Peyer's patch (tissue), 4 donors: Measurements from ENCODE around the gene MLPH. TPM values are rescaled to one million over a fixed set of nuclear protein-coding genes. Genes with fewer than 3 reads are reported as not detected.

Experiments used
- DNase-seq, 3 donors: peaks; one replicate each; pipeline ENCODE4 v3.0.0-alpha.2; 2017 to 2019
- H3K27ac ChIP-seq, 4 donors: fragments of 200-600 bp; sonication (generic); one replicate each; pipeline ENCODE4 v1.5.1; 2016 to 2019
- H3K27me3 ChIP-seq, 2 donors: fragments of 200-600 bp; sonication (generic); one replicate each; pipeline ENCODE4 v1.5.1; 2019
- H3K36me3 ChIP-seq, 3 donors: fragments of 200-600 bp; sonication (generic); one replicate each; pipeline ENCODE4 v1.5.1; 2016 to 2019
- H3K4me1 ChIP-seq, 4 donors: fragments of 200-600 bp; sonication (generic); one replicate each; pipeline ENCODE4 v1.5.1; 2016 to 2019
- H3K4me3 ChIP-seq, 4 donors: fragments of 200-600 bp; sonication (generic); 1 replicate in 3 of 4; 2 replicates in 1 of 4; pipeline ENCODE4 v1.5.1; 2016 to 2019; ENCODE audit warnings: mild to moderate bottlenecking in 1 of 4
- H3K9me3 ChIP-seq, 4 donors: fragments of 200-600 bp; sonication (generic); one replicate each; pipeline ENCODE4 v1.5.1; 2016 to 2019; ENCODE audit warnings: mild to moderate bottlenecking in 1 of 4
- POLR2A ChIP-seq, 2 donors: fragments of 450-650 bp; IDR thresholded peaks; one replicate each; pipeline ENCODE4 v1.5.1; 2017; ENCODE audit warnings: antibody characterized with exemption in 2 of 2, mild to moderate bottlenecking in 2 of 2, moderate library complexity in 2 of 2
- total RNA-seq, 4 donors: library from RNA; depleted of rRNA; stranded (reverse); fragments of >200 nt; gene quantifications; one replicate each; pipeline ENCODE4 v1.1.0, GENCODE V29; 2016
- TF ChIP-seq, protein P1 (sequence below), 6 experiments: fragments of 450-650 bp in 4 of 6; fragments of 200-600 bp in 2 of 6; sonication (generic) in 1 of 6; IDR thresholded peaks; one replicate each; pipeline ENCODE4 v1.5.1; 2017 to 2019; ENCODE audit warnings: antibody characterized with exemption in 6 of 6, mild to moderate bottlenecking in 3 of 6, moderate library complexity in 1 of 6

The MLPH gene
- total RNA-seq, 4 donors from 2014 or later: 82.5 to 195 (median 116) TPM

- peak in 2 of 3 donors; percentile 88 to 89 for DNase-seq
- H3K9me3 ChIP-seq: no peaks in the 10 kb centered on the region
- no peaks in the 10 kb centered on the region for H3K27me3 ChIP-seq
- H3K4me1 ChIP-seq: peaks cover 0 to 14% (median 0%) of the 10 kb centered on the region in 4 donors
- no peaks in the 10 kb centered on the region for H3K36me3 ChIP-seq
- H3K27ac ChIP-seq: peak within 1 kb of the TSS in 3 of 4 donors; percentile 53 to 92 (median 80)
- TF ChIP-seq, protein P1, sequence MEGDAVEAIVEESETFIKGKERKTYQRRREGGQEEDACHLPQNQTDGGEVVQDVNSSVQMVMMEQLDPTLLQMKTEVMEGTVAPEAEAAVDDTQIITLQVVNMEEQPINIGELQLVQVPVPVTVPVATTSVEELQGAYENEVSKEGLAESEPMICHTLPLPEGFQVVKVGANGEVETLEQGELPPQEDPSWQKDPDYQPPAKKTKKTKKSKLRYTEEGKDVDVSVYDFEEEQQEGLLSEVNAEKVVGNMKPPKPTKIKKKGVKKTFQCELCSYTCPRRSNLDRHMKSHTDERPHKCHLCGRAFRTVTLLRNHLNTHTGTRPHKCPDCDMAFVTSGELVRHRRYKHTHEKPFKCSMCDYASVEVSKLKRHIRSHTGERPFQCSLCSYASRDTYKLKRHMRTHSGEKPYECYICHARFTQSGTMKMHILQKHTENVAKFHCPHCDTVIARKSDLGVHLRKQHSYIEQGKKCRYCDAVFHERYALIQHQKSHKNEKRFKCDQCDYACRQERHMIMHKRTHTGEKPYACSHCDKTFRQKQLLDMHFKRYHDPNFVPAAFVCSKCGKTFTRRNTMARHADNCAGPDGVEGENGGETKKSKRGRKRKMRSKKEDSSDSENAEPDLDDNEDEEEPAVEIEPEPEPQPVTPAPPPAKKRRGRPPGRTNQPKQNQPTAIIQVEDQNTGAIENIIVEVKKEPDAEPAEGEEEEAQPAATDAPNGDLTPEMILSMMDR (IDR thresholded peaks at IDR 0.05): no peak
- peak; percentile 48 to 65 for TF ChIP-seq POLR2A (IDR thresholded peaks at IDR 0.05)
- H3K4me3 ChIP-seq: peak within 1 kb of the TSS in 3 of 4 donors; percentile 7 to 60 (median 48)
These were observed 103.5 kb downstream of the MLPH start, which contains the start of gene RAB17 for GRCh38 chr2:237590272-237591140. Gene RAB17, minus strand, starts transcription at chr2:237590734. Its CDS starts 4,580 bp downstream, at chr2:237586154.

GRCh38 chr2:237591141-237591881 lies 104.3 kb downstream of the MLPH start:
- peak in 1 of 3 donors; percentile 85 for DNase-seq
- H3K4me1 ChIP-seq: peaks cover 0 to 14% (median 0%) of the 10 kb centered on the region in 4 donors

DNA sequence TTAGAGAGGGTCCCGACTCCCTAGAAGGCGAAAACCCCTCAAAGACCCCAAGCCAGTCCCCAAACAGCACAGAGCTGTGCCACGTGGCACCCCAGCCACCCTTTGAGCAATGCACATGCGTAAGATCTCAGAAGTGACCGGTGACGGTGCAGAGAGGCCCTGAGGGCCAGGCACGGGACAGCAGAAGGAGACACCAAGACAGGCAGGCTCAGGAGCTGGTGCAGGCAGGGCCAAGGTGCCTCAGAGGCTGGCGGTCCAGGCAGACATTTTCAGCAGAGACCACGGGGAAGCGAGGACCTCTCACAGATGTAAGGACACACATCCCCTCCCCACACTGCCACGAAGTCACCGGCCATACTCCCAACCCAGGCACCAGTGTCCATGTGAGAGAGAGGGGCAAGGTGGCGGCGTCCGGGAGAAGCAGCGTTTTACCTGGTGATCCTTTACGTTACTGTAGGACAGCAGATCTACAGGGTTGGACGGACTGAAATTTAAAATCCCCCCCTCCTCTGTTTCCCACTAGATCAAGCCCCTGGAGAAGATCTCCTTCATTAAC lies 105.5 kb downstream of the MLPH start:
- no peak overlapping the region for H3K27ac ChIP-seq
- no peaks in the 10 kb centered on the region for H3K9me3 ChIP-seq
- no peaks in the 10 kb centered on the region for H3K36me3 ChIP-seq
- peaks cover 0 to 14% (median 0%) of the 10 kb centered on the region in 4 donors for H3K4me1 ChIP-seq
- no peak overlapping the region for H3K4me3 ChIP-seq
- no peak for DNase-seq
- TF ChIP-seq, protein P1 (IDR thresholded peaks at IDR 0.05): no peak
- TF ChIP-seq POLR2A (IDR thresholded peaks at IDR 0.05): no peak
- H3K27me3 ChIP-seq: no peaks in the 10 kb centered on the region

More at GRCh38 chr2:237591141-237591881, 104.3 kb downstream of the MLPH start:
- Histone ChIP-seq H3K4me3 (peak overlapping the region in 2 of 4 donors; percentile 48 to 60), H3K9me3 (no peaks in the 10 kb centered on the region), H3K36me3 (no peaks in the 10 kb centered on the region), H3K27ac (peak overlapping the region in 3 of 4 donors; percentile 53 to 92 (median 80)), H3K27me3 (no peaks in the 10 kb centered on the region)
- TF ChIP-seq, protein P1 (IDR thresholded peaks at IDR 0.05): no peak
- no peak for TF ChIP-seq POLR2A (IDR thresholded peaks at IDR 0.05)

- peaks cover 0 to 14% (median 0%) of the 10 kb centered on the region in 4 donors for H3K4me1 ChIP-seq
- H3K27me3 ChIP-seq: no peaks in the 10 kb centered on the region
- H3K36me3 ChIP-seq: no peaks in the 10 kb centered on the region
- H3K27ac ChIP-seq: no peak overlapping the region
- H3K4me3 ChIP-seq: no peak overlapping the region
- no peak for TF ChIP-seq POLR2A (IDR thresholded peaks at IDR 0.05)
- TF ChIP-seq, protein P1 (IDR thresholded peaks at IDR 0.05): no peak
- no peaks in the 10 kb centered on the region for H3K9me3 ChIP-seq
- DNase-seq: peak in 1 of 3 donors; percentile 36
These were observed 106.0 kb downstream of the MLPH start for GRCh38 chr2:237593036-237593435.

DNA sequence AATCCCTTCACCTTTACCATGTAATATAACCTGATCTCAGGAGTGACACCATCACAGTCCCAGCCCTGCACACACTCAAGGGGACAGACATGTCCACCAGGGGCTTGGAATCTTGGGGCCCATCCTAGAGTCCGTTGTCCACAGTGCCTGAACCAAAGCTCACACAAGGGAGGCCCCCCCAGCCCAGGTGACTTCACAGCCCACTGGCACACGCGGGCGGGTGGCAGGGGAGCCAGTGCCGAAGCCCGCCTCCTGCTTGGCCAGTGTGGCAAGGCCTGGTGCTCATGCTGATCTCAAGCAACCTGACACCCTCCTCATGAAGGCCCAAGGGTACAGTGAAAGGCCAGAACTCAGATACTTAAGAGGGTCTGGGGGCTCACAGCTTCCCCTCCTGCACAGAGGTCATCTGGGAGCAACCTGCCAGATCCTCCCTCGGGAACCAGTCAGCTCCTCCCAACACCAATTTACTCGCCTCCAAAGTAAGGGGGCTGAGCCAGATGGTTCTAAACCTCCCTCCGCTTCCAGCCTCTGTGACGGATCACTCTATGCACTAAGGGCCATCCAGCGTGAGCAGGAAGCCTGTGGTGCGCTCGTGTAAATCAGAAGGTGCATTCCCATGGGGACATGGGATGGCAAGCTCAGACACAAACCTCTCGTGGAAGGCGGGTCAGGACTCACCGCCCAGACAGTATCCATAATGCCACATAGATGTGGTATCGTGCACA lies 106.7 kb downstream of the MLPH start:
- Histone ChIP-seq H3K4me1 (peaks cover 0 to 14% (median 0%) of the 10 kb centered on the region in 4 donors), H3K27ac (no peak overlapping the region), H3K27me3 (no peaks in the 10 kb centered on the region), H3K9me3 (no peaks in the 10 kb centered on the region), H3K4me3 (no peak overlapping the region), H3K36me3 (no peaks in the 10 kb centered on the region)
- TF ChIP-seq POLR2A (IDR thresholded peaks at IDR 0.05): no peak
- TF ChIP-seq, protein P1 (IDR thresholded peaks at IDR 0.05): no peak
- DNase-seq: peak in 1 of 3 donors; percentile 37
